Astrocyte of the spinal cord (primary cell): ENCODE results near the gene ZNF106.
A peak's percentile ranks its signal among the peaks of the same experiment; 100 is the strongest.

Experiments used
- DNase-seq: peaks from one replicate; pipeline ENCODE4 v3.0.0; 2011; ENCODE audit warnings: low read depth, low spot score
- H3K4me3 ChIP-seq: 2 replicates; pipeline ENCODE4 v1.5.1; 2011; ENCODE audit warnings: low read depth, mild to moderate bottlenecking, low read length, moderate library complexity
- in situ Hi-C: cut with HindIII; loops from 2 replicates; pipeline ENCODE4 v1.10.0; 2017; ENCODE audit warnings: low sequenced_read_pairs
- TF ChIP-seq, protein P1 (sequence below): IDR thresholded peaks from 2 replicates; pipeline ENCODE4 v1.5.1; 2012; ENCODE audit warnings: low read depth, mild to moderate bottlenecking, low read length, inconsistent platforms

Gene ZNF106

GRCh38 chr15:42490671-42491538, at the start of gene ZNF106:
Gene ZNF106, minus strand, starts transcription at chr15:42491141. Its CDS starts 18,852 bp downstream, at chr15:42472289.
- H3K4me3 ChIP-seq = peak within 1 kb of the TSS; percentile 98
- in situ Hi-C loops = no loop called here
- TF ChIP-seq, protein P1, sequence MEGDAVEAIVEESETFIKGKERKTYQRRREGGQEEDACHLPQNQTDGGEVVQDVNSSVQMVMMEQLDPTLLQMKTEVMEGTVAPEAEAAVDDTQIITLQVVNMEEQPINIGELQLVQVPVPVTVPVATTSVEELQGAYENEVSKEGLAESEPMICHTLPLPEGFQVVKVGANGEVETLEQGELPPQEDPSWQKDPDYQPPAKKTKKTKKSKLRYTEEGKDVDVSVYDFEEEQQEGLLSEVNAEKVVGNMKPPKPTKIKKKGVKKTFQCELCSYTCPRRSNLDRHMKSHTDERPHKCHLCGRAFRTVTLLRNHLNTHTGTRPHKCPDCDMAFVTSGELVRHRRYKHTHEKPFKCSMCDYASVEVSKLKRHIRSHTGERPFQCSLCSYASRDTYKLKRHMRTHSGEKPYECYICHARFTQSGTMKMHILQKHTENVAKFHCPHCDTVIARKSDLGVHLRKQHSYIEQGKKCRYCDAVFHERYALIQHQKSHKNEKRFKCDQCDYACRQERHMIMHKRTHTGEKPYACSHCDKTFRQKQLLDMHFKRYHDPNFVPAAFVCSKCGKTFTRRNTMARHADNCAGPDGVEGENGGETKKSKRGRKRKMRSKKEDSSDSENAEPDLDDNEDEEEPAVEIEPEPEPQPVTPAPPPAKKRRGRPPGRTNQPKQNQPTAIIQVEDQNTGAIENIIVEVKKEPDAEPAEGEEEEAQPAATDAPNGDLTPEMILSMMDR = no peak
- peak; percentile 89 for DNase-seq

GRCh38 chr15:42533246-42533645, 42.3 kb upstream of the ZNF106 start:
- in situ Hi-C loops = no loop called here

DNA sequence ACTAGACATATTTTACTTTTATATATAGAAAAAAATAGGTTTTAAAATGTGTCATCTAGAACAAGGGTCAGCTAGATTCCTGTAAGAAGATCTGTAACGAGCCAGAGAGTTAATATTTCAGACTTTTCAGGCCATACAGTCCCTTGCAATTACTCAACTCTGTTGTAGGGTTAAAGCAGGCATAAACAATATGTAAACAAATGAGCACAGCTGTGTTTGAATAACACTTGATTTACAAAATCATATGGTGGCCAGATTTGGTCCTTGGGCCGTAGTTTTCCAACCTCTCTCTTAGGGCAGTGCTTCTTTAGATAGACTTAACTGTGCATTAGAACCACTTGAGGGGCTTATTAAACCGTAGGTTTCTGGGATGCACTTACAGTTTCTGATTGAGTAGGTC, 38.0 kb upstream of the ZNF106 start:
- in situ Hi-C loops = no loop called here
- no peak overlapping the region for H3K4me3 ChIP-seq
- TF ChIP-seq, protein P1 = no peak
- no peak for DNase-seq

More at GRCh38 chr15:42533246-42533645, 42.3 kb upstream of the ZNF106 start:
- no peak for DNase-seq
- TF ChIP-seq, protein P1 = no peak
- H3K4me3 ChIP-seq = no peak overlapping the region

- H3K4me3 ChIP-seq = no peak overlapping the region
- no peak for DNase-seq
- in situ Hi-C loops = no loop called here
- TF ChIP-seq, protein P1 = no peak
Measured at GRCh38 chr15:42523331-42523730, 32.4 kb upstream of the ZNF106 start.

DNA sequence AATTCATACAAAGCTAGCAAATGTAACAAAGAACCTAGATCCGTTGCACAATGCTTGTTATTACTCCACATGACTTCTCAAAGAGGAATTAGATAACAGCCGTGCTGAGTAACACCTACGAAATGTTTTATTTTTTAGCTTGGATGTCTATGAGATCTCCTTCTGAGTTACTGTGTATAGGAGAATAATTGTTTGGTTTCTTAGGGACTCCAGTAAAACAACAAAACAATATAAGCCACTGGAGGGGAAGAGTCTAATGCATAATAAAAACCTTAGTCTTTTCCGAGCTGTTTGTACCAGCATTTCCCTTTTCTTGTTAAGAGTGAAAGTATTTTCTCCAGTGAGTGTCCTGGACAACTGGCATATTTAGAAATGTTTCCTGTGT, 20.1 kb upstream of the ZNF106 start:
- no peak overlapping the region for H3K4me3 ChIP-seq
- in situ Hi-C loops = no loop called here
- DNase-seq = peak; percentile 50
- TF ChIP-seq, protein P1 = no peak

DNA sequence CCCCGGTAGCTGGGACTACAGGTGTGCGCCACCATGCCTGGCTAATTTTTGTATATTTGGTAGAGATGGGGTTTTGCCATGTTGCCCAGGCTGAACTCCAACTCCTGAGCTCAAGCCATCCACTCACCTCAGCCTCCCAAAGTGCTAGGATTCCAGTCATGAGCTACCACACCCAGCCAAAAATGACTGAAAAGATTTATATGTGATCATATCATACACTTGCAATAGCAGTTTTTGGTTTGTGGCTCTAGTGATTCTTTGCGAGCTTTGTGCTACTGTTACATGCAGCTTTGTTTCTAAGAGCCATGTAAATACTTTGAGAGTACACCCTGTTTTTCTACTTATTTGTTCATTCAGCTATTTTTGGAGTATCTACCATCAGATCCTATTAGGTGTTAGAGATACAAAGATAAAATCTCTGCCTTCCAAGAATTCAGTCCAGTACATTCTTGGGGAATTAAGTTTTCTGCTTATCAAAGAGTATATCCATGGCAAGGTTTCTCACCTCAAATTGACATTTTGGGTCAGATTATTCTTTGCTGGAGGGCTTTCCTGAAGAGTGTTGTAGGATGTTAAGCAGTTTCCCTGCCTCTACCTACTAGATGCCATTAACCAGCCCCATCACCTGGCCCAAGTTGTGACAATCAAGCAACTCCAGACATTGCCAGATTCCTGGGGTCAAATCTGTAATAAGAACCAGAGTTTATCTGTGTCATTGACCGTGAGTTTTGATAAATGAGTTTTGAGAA, 19.5 kb upstream of the ZNF106 start:
- DNase-seq = no peak
- in situ Hi-C loops = no loop called here
- TF ChIP-seq, protein P1 = no peak
- H3K4me3 ChIP-seq = no peak overlapping the region
